ENCODE measurements around the gene SLC22A3. TPM values are rescaled to one million over a fixed set of nuclear protein-coding genes. Genes with fewer than 3 reads are reported as not detected.

Gene SLC22A3
- total and polyA plus RNA-seq, 2 of the 13 experiments (the other 11 are each of a cell fraction or from before 2014, with no cell fraction given), result 12.0 to 31.5 TPM

DNA sequence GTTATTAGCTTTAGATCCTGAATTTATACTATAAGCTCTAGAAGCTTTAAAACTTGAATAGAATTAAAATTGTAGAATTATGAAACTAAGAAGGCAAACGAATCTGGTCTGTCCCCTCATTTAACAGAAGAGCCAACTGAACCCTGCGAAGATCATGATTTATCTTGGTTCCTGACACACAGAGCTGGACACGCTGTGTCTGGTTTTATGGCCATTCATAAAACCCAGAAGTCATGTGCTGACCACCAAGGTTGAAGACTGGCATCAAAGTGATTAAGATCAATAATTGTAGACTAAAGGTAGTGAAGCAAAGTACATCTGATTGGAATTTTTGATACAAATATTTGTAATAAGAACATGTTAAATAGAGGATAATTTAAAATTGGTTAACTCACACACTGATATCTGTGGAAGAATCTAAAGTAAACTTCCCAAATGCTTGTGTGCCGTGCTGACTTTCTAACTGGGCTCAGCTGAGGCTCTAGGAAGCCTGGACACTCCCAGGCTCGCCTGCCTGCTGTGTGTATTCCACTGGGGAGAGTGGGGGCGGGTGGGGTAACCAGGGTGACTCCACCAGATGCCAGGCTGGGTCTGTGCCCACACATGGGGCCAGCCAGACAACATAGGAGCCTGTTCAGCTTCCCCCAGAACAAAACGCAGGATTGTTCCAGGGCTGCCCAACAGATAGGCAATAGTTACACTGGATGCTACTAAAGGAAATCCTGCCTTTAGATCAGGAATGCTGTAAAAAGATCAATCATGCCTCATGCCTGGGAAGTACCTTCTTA is 42.1 kb upstream of the SLC22A3 start:
- no TSS peak for BruUV-seq (replicated peaks)
- POLR2A ChIA-PET, result no interaction called here
- TF ChIP-seq RARG (CRISPR knock-in tag; IDR thresholded peaks at IDR 0.05; ENCODE audit: low read depth) (no peak), SSRP1 (CRISPR knock-in tag; IDR thresholded peaks at IDR 0.05) (no peak), ZNF207 (IDR thresholded peaks at IDR 0.05; ENCODE audit: borderline replicate concordance) (no peak), SIX4 (CRISPR knock-in tag; IDR thresholded peaks at IDR 0.05) (no peak), ZBTB7A (CRISPR knock-in tag; IDR thresholded peaks at IDR 0.05) (no peak), MEF2D (CRISPR knock-in tag; IDR thresholded peaks at IDR 0.05) (no peak), NR2C2 (CRISPR knock-in tag; IDR thresholded peaks at IDR 0.05; ENCODE audit: borderline replicate concordance) (no peak), MAFK (conservative IDR thresholded peaks at IDR 0.05 in 1 of 2, IDR thresholded peaks at IDR 0.05 in 1 of 2; ENCODE audit: low read length in 2 of 2) (no peak), USF2 (IDR thresholded peaks at IDR 0.05; ENCODE audit: low read depth, low read length) (no peak), USF2 (CRISPR knock-in tag; IDR thresholded peaks at IDR 0.05; ENCODE audit: borderline replicate concordance) (no peak), EHMT2 (IDR thresholded peaks at IDR 0.05; ENCODE audit: borderline replicate concordance, low read depth, low read length) (no peak), ZNF17 (CRISPR knock-in tag; IDR thresholded peaks at IDR 0.05) (no peak), YEATS4 (CRISPR knock-in tag; IDR thresholded peaks at IDR 0.05; ENCODE audit: borderline replicate concordance) (no peak)
- FAIRE-seq (no peak), ATAC-seq (no peak), DNase-seq (ENCODE audit: low spot score) (no peak)
- in situ Hi-C loops (cut with HindIII; ENCODE audit: extremely low pct_ligation_motif_present, low pct_unique_long_range_greater_than_20kb) (no loop called here), intact Hi-C loops (cut with micrococcal nuclease; ENCODE audit: unreplicated experiment) (no loop called here)
- Histone ChIP-seq H4K20me1 (ENCODE audit: insufficient read depth, low read length) (no peaks in the 10 kb centered on the region), H3K9ac (ENCODE audit: insufficient read depth, low read depth, low read length) (no peak overlapping the region), H3K27ac (ENCODE audit: extremely low read length, insufficient read depth, low read length) (no peak overlapping the region), H3K4me1 (ENCODE audit: insufficient read depth, low read length) (no peaks in the 10 kb centered on the region), H2AFZ (ENCODE audit: low read length) (no peak overlapping the region), H3K9me3 (ENCODE audit: low read length) (peaks cover 33% of the 10 kb centered on the region), H3K4me2 (ENCODE audit: low read depth, low read length) (no peak overlapping the region), H3K4me3 (replicated peaks in 1 of 3; ENCODE audit: insufficient read depth in 1 of 3, low read depth in 2 of 3, low read length in 3 of 3) (no peak overlapping the region), H3K27me3 (ENCODE audit: control insufficient read depth in 1 of 2, insufficient read depth in 2 of 2, low read length in 2 of 2) (no peaks in the 10 kb centered on the region), H3K36me3 (replicated peaks in 1 of 2; ENCODE audit: control insufficient read depth in 1 of 2, insufficient read depth in 2 of 2, low read length in 2 of 2) (no peaks in the 10 kb centered on the region), H3K79me2 (ENCODE audit: insufficient read depth, low read length) (no peaks in the 10 kb centered on the region)
- WGBS (ENCODE audit: low lambda C conversion rate), result 41% methylated on average over 6 of the region's 7 CpGs
- CTCF ChIA-PET (ENCODE audit: low intra/inter-chr PET ratio, low total read pairs), result no interaction called here

Measured in HepG2 (cell line).